DOHH2 (cell line): ENCODE data around the gene SLC15A1.
"Not testable (repeated sequence)": the region's sequence is repeated elsewhere in the genome, so short reads cannot be mapped to it uniquely, and the experiment has no call there.

Experiments
- H3F3A ChIP-seq: fragments of 200-600 bp; sonication (generic), shearing (Covaris generic); 2 replicates; pipeline ENCODE4 v1.6.0; 2016; ENCODE audit warnings: antibody characterized with exemption, mild to moderate bottlenecking; ENCODE audit not compliant: control insufficient read depth, insufficient read depth
- H3K27ac ChIP-seq: fragments of 200-600 bp; sonication (generic); 2 replicates; pipeline ENCODE4 v1.5.1; 2014; ENCODE audit warnings: low read depth, mild to moderate bottlenecking, low read length, moderate library complexity
- H3K27me3 ChIP-seq: fragments of 200-600 bp; sonication (generic); 2 replicates; pipeline ENCODE4 v1.6.1; 2014; ENCODE audit warnings: mild to moderate bottlenecking, low read length, mixed read lengths; ENCODE audit not compliant: control insufficient read depth
- H3K36me3 ChIP-seq: fragments of 200-600 bp; sonication (generic); 2 replicates; pipeline ENCODE4 v1.6.1; 2014; ENCODE audit warnings: mild to moderate bottlenecking, low read length, moderate library complexity, mixed read lengths; ENCODE audit not compliant: control insufficient read depth
- H3K4me1 ChIP-seq: fragments of 200-600 bp; sonication (generic); 2 replicates; pipeline ENCODE4 v1.6.1; 2014; ENCODE audit warnings: mild to moderate bottlenecking, low read length, mixed read lengths; ENCODE audit not compliant: control insufficient read depth
- H3K4me2 ChIP-seq: fragments of 200-600 bp; sonication (generic); 2 replicates; pipeline ENCODE4 v1.6.0; 2014; ENCODE audit warnings: mild to moderate bottlenecking, low read length, moderate library complexity
- H3K4me3 ChIP-seq: fragments of 200-600 bp; sonication (generic); 2 replicates; pipeline ENCODE4 v1.5.1; 2014; ENCODE audit warnings: mild to moderate bottlenecking, low read length, mixed read lengths
- H3K79me2 ChIP-seq: fragments of 200-600 bp; sonication (generic); 2 replicates; pipeline ENCODE4 v1.6.1; 2014; ENCODE audit warnings: mild to moderate bottlenecking, low read length, mixed read lengths; ENCODE audit not compliant: control insufficient read depth
- H3K9me2 ChIP-seq: fragments of 200-600 bp; sonication (generic); replicated peaks from 2 replicates; pipeline ENCODE4 v1.6.1; 2014; ENCODE audit warnings: mild to moderate bottlenecking, low read length, mixed read lengths; ENCODE audit not compliant: control insufficient read depth
- H3K9me3 ChIP-seq: fragments of 200-600 bp; sonication (generic); 2 replicates; pipeline ENCODE4 v1.6.1; 2014; ENCODE audit warnings: antibody characterized with exemption, low read length, mixed read lengths; ENCODE audit not compliant: control insufficient read depth, insufficient read depth
- H4K20me1 ChIP-seq: fragments of 200-600 bp; sonication (generic); 2 replicates; pipeline ENCODE4 v1.6.0; 2014; ENCODE audit warnings: low read depth, mild to moderate bottlenecking, antibody characterized with exemption, low read length, moderate library complexity; ENCODE audit not compliant: control insufficient read depth, insufficient read depth
- EZH2phosphoT487 ChIP-seq: fragments of 200-600 bp; sonication (generic); IDR thresholded peaks from 2 replicates; pipeline ENCODE4 v1.6.1; 2017; ENCODE audit warnings: borderline replicate concordance, mild to moderate bottlenecking, antibody characterized with exemption, low read length, moderate library complexity, mixed read lengths
- TF ChIP-seq, protein P1 (sequence below): fragments of 200-600 bp; sonication (generic); IDR thresholded peaks from one replicate; pipeline ENCODE4 v1.5.1; 2014; ENCODE audit warnings: antibody characterized with exemption, mild to moderate bottlenecking, low read depth, low read length; ENCODE audit not compliant: poor library complexity, severe bottlenecking

The SLC15A1 gene

DNA sequence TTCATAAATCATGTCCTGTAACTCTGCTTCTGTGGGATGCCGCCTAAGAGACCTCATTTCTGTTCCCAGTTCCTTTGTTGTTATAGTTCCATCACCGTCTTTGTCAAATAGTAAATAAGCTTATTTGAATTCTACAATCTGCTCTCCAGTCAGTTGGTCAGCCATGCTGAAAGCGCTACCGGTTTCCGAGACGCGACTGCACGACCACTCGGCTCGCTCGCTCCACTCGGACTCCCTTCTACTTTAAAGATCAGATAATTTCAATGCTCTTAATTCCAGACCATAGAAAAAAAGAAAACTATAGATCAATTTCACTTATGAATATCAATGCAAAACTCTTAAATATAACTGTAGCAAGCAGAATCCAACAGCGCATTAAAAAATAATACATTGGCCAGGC, 111.4 kb downstream of the SLC15A1 start:
- H3K4me3 ChIP-seq: no peak overlapping the region
- no peaks in the 10 kb centered on the region for H3K79me2 ChIP-seq
- no peaks in the 10 kb centered on the region for H3F3A ChIP-seq
- H3K4me1 ChIP-seq: no peaks in the 10 kb centered on the region
- no peak overlapping the region for H3K27ac ChIP-seq
- no peaks in the 10 kb centered on the region for H3K9me2 ChIP-seq
- no peak overlapping the region for H3K4me2 ChIP-seq
- H3K9me3 ChIP-seq: no peaks in the 10 kb centered on the region
- no peaks in the 10 kb centered on the region for H4K20me1 ChIP-seq
- no peak for TF ChIP-seq EZH2phosphoT487
- TF ChIP-seq, protein P1, sequence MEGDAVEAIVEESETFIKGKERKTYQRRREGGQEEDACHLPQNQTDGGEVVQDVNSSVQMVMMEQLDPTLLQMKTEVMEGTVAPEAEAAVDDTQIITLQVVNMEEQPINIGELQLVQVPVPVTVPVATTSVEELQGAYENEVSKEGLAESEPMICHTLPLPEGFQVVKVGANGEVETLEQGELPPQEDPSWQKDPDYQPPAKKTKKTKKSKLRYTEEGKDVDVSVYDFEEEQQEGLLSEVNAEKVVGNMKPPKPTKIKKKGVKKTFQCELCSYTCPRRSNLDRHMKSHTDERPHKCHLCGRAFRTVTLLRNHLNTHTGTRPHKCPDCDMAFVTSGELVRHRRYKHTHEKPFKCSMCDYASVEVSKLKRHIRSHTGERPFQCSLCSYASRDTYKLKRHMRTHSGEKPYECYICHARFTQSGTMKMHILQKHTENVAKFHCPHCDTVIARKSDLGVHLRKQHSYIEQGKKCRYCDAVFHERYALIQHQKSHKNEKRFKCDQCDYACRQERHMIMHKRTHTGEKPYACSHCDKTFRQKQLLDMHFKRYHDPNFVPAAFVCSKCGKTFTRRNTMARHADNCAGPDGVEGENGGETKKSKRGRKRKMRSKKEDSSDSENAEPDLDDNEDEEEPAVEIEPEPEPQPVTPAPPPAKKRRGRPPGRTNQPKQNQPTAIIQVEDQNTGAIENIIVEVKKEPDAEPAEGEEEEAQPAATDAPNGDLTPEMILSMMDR: no peak
- peaks cover 4% of the 10 kb centered on the region for H3K27me3 ChIP-seq
- no peaks in the 10 kb centered on the region for H3K36me3 ChIP-seq

DNA sequence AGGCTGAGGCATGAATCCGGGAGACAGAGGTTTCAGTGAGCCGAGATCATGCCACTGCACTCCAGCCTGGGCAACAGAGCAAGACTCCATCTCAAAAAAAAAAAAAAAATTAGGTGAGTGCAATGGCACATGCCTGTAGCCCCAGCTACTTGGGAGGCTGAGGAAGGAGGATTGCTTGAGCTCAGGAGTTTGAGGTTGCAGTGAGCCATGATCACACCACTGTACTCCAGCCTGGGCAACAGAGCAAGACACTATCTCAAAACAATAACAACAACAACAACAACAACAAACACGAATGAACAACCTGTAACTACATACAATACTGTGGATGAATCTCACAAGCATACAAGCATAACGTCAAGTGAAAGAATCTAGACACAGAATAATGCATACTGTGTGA, 112.7 kb downstream of the SLC15A1 start:
- not testable (repeated sequence) for H3K27ac ChIP-seq, H3K9me2 ChIP-seq, H3K4me1 ChIP-seq, H3K4me3 ChIP-seq, H4K20me1 ChIP-seq, H3K27me3 ChIP-seq, H3K9me3 ChIP-seq, H3K36me3 ChIP-seq, H3K4me2 ChIP-seq, H3K79me2 ChIP-seq, H3F3A ChIP-seq

DNA sequence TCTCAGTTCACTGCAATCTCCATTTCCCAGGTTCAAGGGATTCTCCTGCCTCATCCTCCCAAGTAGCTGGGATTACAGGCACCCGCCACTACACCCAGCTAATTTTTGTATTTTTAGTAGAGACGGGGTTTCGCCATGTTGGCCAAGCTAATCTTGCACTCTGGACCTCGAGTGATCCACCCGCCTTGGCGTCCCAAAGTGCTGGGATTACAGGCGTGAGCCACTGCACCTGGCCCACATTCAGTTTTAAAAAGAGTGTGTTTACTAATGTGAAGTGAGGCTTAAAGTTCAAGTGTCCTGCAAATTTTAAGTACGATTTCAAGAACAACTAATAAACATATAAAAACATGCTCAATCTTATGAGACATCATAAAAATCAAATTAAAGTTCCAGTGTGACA, 114.1 kb downstream of the SLC15A1 start:
- not testable (repeated sequence) for H3K36me3 ChIP-seq, H3K4me2 ChIP-seq, H4K20me1 ChIP-seq, H3K27ac ChIP-seq, H3K27me3 ChIP-seq, H3F3A ChIP-seq, H3K79me2 ChIP-seq, H3K4me3 ChIP-seq, H3K9me2 ChIP-seq, H3K9me3 ChIP-seq, H3K4me1 ChIP-seq
